Esophagus squamous epithelium (tissue), 4 donors: ENCODE measurements around the gene MRPS7.

ENCODE experiments used
- CTCF ChIP-seq, 6 experiments: fragments of 450-650 bp in 4 of 6; fragments of 200-600 bp in 2 of 6; sonication (generic) in 2 of 6; IDR thresholded peaks; one replicate each; pipeline ENCODE4 v1.5.1; 2016 to 2019; ENCODE audit warnings: antibody characterized with exemption in 6 of 6, mild to moderate bottlenecking in 4 of 6, moderate library complexity in 4 of 6
- POLR2A ChIP-seq, 4 donors: fragments of 450-650 bp; IDR thresholded peaks; one replicate each; pipeline ENCODE4 v1.6.1; 2017; ENCODE audit warnings: antibody characterized with exemption in 4 of 4, mild to moderate bottlenecking in 4 of 4, moderate library complexity in 3 of 4

- TF ChIP-seq CTCF (IDR thresholded peaks at IDR 0.05) (no peak), POLR2A (IDR thresholded peaks at IDR 0.05) (no peak)
Observed at GRCh38 chr17:75219815-75220214, 41.9 kb upstream of the MRPS7 start.
